A549 (cell line): ENCODE measurements around the gene MAMDC4.

Source experiments
- MAZ ChIP-seq: fragments of 150-350 bp; IDR thresholded peaks from 2 replicates; pipeline ENCODE4 v1.6.1; 2014; ENCODE audit warnings: antibody characterized with exemption, low read depth, low read length, borderline replicate concordance
- POLR2A ChIP-seq: IDR thresholded peaks from 2 replicates; pipeline ENCODE4 v1.6.1; 2012; ENCODE audit warnings: mild to moderate bottlenecking, low read length
- TF ChIP-seq, protein P1 (sequence below): fragments of >200 bp; sonication (Bioruptor Twin); formaldehyde crosslinking; IDR thresholded peaks from 3 replicates; pipeline ENCODE4 v1.5.1; 2016

DNA sequence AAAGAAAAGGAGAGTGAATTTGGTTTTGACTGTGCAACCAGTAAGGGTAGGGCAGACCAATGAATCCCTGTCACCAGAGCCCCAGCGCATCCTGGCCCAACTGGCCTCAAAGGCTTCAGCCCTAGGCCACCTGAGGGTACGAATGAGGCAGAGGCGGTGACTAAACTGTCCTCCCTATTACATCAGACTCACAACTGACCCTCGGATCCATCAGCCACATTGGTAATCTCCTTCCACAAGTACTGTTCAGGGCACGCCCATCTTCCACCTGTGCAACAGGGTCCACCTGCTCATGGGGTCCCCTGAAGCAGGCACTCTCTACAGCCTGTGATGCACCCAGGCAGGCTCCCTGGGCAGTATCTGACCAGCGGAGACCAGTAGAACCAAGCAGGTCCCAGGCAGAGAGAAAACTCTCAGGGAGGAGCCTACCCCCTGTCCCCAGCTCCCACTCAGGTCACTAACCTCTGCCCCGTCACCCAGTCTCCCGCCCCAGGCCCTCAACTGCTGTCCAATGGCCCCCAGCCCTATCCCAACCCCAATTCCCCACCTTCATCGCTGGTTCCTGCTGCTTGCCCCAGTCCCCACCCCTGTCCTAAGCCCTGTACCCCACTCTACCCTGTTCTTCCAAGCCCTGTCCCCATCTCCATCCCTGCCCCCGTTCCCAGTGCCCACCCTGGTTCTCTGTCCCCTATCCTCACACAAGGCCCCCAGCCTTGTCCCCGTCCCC, 13.1 kb downstream of the MAMDC4 start:
- TF ChIP-seq, protein P1, sequence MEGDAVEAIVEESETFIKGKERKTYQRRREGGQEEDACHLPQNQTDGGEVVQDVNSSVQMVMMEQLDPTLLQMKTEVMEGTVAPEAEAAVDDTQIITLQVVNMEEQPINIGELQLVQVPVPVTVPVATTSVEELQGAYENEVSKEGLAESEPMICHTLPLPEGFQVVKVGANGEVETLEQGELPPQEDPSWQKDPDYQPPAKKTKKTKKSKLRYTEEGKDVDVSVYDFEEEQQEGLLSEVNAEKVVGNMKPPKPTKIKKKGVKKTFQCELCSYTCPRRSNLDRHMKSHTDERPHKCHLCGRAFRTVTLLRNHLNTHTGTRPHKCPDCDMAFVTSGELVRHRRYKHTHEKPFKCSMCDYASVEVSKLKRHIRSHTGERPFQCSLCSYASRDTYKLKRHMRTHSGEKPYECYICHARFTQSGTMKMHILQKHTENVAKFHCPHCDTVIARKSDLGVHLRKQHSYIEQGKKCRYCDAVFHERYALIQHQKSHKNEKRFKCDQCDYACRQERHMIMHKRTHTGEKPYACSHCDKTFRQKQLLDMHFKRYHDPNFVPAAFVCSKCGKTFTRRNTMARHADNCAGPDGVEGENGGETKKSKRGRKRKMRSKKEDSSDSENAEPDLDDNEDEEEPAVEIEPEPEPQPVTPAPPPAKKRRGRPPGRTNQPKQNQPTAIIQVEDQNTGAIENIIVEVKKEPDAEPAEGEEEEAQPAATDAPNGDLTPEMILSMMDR = no peak
- TF ChIP-seq MAZ (no peak), POLR2A (no peak)
